Astrocyte (in vitro differentiated cells and primary cell): ENCODE data around the gene SETD1B.

Experiments used
- CTCF ChIP-seq: IDR thresholded peaks from 2 replicates; pipeline ENCODE4 v1.5.1; 2011; ENCODE audit warnings: low read depth, mild to moderate bottlenecking, inconsistent platforms, low read length, moderate library complexity; ENCODE audit not compliant: insufficient read depth
- EZH2 ChIP-seq: IDR thresholded peaks from 2 replicates; pipeline ENCODE4 v1.6.1; 2012; ENCODE audit warnings: mild to moderate bottlenecking, low read length, inconsistent platforms; ENCODE audit not compliant: insufficient read depth

DNA sequence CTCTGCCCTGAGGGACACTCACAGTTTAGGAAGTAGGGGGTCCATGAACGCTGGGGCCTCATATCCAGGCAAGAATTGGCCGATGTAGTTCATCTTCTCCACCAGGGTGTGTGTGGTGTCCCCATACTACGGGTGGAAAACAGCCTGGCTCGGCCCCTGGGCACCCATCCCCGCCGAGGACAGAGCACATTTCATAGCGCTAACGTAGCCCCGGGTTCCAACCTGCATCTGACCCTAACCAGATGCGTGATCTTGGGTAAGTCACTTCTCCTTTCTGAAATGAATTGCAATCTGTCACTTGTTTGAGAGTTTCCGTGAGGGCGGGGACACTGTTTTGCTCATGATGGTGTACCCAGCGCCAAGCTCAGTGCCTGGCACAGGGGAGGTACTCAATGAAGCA is 45.9 kb downstream of the SETD1B start:
- TF ChIP-seq CTCF, result no peak
- no peak for TF ChIP-seq EZH2
